ENCODE results near the gene AP1G2.

- TF ChIP-seq CTCF (IDR thresholded peaks at IDR 0.05; ENCODE audit: insufficient read depth, low read length) = no peak
- no peak for TF ChIP-seq REST (IDR thresholded peaks at IDR 0.05; ENCODE audit: insufficient replicate concordance, low read depth)
- no peak for TF ChIP-seq GABPA (IDR thresholded peaks at IDR 0.05; ENCODE audit: low read depth)
- no peak for TF ChIP-seq POLR2AphosphoS5 (IDR thresholded peaks at IDR 0.05; ENCODE audit: low read depth)
- TF ChIP-seq SPI1 (IDR thresholded peaks at IDR 0.05; ENCODE audit: borderline replicate concordance, low read depth) = no peak
Measured at GRCh38 chr14:23605931-23606585, 38.5 kb upstream of the AP1G2 start.
